Measurements from ENCODE around the gene FBH1. TPM values are rescaled to one million over a fixed set of nuclear protein-coding genes. Genes with fewer than 3 reads are reported as not detected.

The FBH1 gene
- total and polyA plus RNA-seq, 9 of the 15 experiments (the other 6 are each of a cell fraction or from before 2014, with no cell fraction given) = 13.4 to 108 (median 77.8) TPM

DNA sequence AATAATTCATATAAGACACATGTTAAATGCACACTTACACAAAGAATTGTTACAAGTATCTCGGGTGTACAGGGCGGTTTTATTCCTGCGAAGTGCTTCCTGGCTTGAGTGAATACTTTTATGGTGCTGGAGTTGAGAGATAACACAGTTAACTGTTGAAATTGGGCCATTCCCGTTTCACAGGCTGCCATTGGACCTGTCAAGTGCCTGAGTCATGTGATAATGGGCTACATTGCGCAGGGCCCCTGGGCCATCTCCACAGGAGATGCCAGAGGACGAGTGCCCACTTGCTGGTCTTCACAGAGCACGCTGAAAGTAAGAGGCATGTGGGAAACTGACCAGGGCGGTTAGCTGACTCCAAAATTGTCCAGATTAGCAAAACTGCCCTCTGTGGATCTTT, 4.8 kb downstream of the FBH1 start (continued):
- no peak for TF ChIP-seq ZC3H4 (CRISPR knock-in tag; IDR thresholded peaks at IDR 0.05; ENCODE audit: borderline replicate concordance)
- TF ChIP-seq ZC3H11A (IDR thresholded peaks at IDR 0.05; ENCODE audit: low read depth, low read length) = no peak
- peak; percentile 70 for TF ChIP-seq BHLHE40 (IDR thresholded peaks at IDR 0.05; ENCODE audit: low read length)
- TF ChIP-seq, protein P1, sequence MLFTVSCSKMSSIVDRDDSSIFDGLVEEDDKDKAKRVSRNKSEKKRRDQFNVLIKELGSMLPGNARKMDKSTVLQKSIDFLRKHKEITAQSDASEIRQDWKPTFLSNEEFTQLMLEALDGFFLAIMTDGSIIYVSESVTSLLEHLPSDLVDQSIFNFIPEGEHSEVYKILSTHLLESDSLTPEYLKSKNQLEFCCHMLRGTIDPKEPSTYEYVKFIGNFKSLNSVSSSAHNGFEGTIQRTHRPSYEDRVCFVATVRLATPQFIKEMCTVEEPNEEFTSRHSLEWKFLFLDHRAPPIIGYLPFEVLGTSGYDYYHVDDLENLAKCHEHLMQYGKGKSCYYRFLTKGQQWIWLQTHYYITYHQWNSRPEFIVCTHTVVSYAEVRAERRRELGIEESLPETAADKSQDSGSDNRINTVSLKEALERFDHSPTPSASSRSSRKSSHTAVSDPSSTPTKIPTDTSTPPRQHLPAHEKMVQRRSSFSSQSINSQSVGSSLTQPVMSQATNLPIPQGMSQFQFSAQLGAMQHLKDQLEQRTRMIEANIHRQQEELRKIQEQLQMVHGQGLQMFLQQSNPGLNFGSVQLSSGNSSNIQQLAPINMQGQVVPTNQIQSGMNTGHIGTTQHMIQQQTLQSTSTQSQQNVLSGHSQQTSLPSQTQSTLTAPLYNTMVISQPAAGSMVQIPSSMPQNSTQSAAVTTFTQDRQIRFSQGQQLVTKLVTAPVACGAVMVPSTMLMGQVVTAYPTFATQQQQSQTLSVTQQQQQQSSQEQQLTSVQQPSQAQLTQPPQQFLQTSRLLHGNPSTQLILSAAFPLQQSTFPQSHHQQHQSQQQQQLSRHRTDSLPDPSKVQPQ (CRISPR knock-in tag; IDR thresholded peaks at IDR 0.05; ENCODE audit: borderline replicate concordance) = no peak
- no peak for TF ChIP-seq RUNX1 (IDR thresholded peaks at IDR 0.05; ENCODE audit: low read depth)
- peak; percentile 40; the same call in 1 of the 2 replicates for TF ChIP-seq EHMT2 (IDR thresholded peaks at IDR 0.05)
- no peak for TF ChIP-seq ZNF24 (IDR thresholded peaks at IDR 0.05)
- no peak for TF ChIP-seq FOXA1 (IDR thresholded peaks at IDR 0.05; ENCODE audit: borderline replicate concordance)
- peak; percentile 65; the same call in 1 of the 2 replicates for TF ChIP-seq STAT5A (IDR thresholded peaks at IDR 0.05; ENCODE audit: borderline replicate concordance, low read length)
- TF ChIP-seq KAT2B (IDR thresholded peaks at IDR 0.05; ENCODE audit: low read depth, low read length) = no peak
- no peak for TF ChIP-seq RFX5 (IDR thresholded peaks at IDR 0.05; ENCODE audit: low read depth, low read length)
- TF ChIP-seq SREBF2 (CRISPR knock-in tag; IDR thresholded peaks at IDR 0.05) = no peak
- no peak for TF ChIP-seq ZNF76 (CRISPR knock-in tag; IDR thresholded peaks at IDR 0.05; ENCODE audit: borderline replicate concordance)
- TF ChIP-seq, protein P2, sequence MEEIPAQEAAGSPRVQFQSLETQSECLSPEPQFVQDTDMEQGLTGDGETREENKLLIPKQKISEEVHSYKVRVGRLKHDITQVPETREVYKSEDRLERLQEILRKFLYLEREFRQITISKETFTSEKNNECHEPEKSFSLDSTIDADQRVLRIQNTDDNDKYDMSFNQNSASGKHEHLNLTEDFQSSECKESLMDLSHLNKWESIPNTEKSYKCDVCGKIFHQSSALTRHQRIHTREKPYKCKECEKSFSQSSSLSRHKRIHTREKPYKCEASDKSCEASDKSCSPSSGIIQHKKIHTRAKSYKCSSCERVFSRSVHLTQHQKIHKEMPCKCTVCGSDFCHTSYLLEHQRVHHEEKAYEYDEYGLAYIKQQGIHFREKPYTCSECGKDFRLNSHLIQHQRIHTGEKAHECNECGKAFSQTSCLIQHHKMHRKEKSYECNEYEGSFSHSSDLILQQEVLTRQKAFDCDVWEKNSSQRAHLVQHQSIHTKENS (CRISPR knock-in tag; IDR thresholded peaks at IDR 0.05) = no peak
- peak; percentile 88 for TF ChIP-seq CEBPB (tag; IDR thresholded peaks at IDR 0.05)
- TF ChIP-seq, protein P3, sequence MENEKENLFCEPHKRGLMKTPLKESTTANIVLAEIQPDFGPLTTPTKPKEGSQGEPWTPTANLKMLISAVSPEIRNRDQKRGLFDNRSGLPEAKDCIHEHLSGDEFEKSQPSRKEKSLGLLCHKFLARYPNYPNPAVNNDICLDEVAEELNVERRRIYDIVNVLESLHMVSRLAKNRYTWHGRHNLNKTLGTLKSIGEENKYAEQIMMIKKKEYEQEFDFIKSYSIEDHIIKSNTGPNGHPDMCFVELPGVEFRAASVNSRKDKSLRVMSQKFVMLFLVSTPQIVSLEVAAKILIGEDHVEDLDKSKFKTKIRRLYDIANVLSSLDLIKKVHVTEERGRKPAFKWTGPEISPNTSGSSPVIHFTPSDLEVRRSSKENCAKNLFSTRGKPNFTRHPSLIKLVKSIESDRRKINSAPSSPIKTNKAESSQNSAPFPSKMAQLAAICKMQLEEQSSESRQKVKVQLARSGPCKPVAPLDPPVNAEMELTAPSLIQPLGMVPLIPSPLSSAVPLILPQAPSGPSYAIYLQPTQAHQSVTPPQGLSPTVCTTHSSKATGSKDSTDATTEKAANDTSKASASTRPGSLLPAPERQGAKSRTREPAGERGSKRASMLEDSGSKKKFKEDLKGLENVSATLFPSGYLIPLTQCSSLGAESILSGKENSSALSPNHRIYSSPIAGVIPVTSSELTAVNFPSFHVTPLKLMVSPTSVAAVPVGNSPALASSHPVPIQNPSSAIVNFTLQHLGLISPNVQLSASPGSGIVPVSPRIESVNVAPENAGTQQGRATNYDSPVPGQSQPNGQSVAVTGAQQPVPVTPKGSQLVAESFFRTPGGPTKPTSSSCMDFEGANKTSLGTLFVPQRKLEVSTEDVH (IDR thresholded peaks at IDR 0.05; ENCODE audit: low read depth, partially characterized antibody) = no peak
- TF ChIP-seq HIVEP1 (CRISPR knock-in tag; IDR thresholded peaks at IDR 0.05) = no peak
- TF ChIP-seq, protein P4, sequence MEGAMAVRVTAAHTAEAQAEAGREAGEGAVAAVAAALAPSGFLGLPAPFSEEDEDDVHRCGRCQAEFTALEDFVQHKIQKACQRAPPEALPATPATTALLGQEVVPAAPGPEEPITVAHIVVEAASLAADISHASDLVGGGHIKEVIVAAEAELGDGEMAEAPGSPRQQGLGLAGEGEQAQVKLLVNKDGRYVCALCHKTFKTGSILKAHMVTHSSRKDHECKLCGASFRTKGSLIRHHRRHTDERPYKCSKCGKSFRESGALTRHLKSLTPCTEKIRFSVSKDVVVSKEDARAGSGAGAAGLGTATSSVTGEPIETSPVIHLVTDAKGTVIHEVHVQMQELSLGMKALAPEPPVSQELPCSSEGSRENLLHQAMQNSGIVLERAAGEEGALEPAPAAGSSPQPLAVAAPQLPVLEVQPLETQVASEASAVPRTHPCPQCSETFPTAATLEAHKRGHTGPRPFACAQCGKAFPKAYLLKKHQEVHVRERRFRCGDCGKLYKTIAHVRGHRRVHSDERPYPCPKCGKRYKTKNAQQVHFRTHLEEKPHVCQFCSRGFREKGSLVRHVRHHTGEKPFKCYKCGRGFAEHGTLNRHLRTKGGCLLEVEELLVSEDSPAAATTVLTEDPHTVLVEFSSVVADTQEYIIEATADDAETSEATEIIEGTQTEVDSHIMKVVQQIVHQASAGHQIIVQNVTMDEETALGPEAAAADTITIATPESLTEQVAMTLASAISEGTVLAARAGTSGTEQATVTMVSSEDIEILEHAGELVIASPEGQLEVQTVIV (CRISPR knock-in tag; IDR thresholded peaks at IDR 0.05; ENCODE audit: borderline replicate concordance) = no peak
- peak; percentile 85 to 87 for TF ChIP-seq NRF1 (conservative IDR thresholded peaks at IDR 0.05 in 1 of 2, IDR thresholded peaks at IDR 0.05 in 1 of 2)
- no peak for TF ChIP-seq XRCC3 (IDR thresholded peaks at IDR 0.05)
- TF ChIP-seq GATA2 (CRISPR knock-in tag; IDR thresholded peaks at IDR 0.05) = peak; percentile 45; the same call in 1 of the 2 replicates
- no peak for TF ChIP-seq SP1 (CRISPR knock-in tag; IDR thresholded peaks at IDR 0.05)

All from K562 (cell line).